ENCODE data around the gene DENND4B.
A peak's percentile ranks its signal among the peaks of the same experiment; 100 is the strongest.

Gene DENND4B

GRCh38 chr1:153990468-153991150, 44.1 kb upstream of the DENND4B start, which contains the start of gene RPS27:
RPS27 (plus strand) TSS chr1:153990762; CDS start chr1:153990797, 35 bp downstream.
- no peak for TF ChIP-seq CTCF (IDR thresholded peaks at IDR 0.05)
- H3K36me3 ChIP-seq, result peaks cover 37 to 46% (median 39%) of the 10 kb centered on the region in 3 donors
- no peaks in the 10 kb centered on the region for H3K9me3 ChIP-seq
- DNase-seq, result peak; percentile 95
- H3K4me3 ChIP-seq, result peak within 1 kb of the TSS; percentile 72 to 76
- peaks cover 0 to 42% (median 32%) of the 10 kb centered on the region in 4 donors for H3K4me1 ChIP-seq
- peak within 1 kb of the TSS; percentile 90 to 91 for H3K27ac ChIP-seq
- intact Hi-C loops (cut with DNase I; ENCODE audit: low total_unique reads), result no loop called here
- no peaks in the 10 kb centered on the region for H3K27me3 ChIP-seq

GRCh38 chr1:153987621-153988020, 41.1 kb upstream of the DENND4B start:
- Histone ChIP-seq H3K4me3 (no peak overlapping the region), H3K27me3 (no peaks in the 10 kb centered on the region), H3K27ac (peak overlapping the region in 1 of 2 donors; percentile 95), H3K36me3 (peaks cover 9 to 20% (median 17%) of the 10 kb centered on the region in 3 donors), H3K4me1 (peaks cover 0 to 42% (median 34%) of the 10 kb centered on the region in 4 donors), H3K9me3 (no peaks in the 10 kb centered on the region)
- intact Hi-C loops (cut with DNase I; ENCODE audit: low total_unique reads), result loop anchor here (2.0 to 10.0 kb wide), 3 partner anchors 40 to 313 kb away; partner anchors contain the start of genes DENND4B, ILF2 and NPR1
- no peak for TF ChIP-seq CTCF (IDR thresholded peaks at IDR 0.05)
- no peak for DNase-seq

GRCh38 chr1:153985941-153986761, 39.6 kb upstream of the DENND4B start, which contains the start of gene RAB13:
RAB13 (minus strand) TSS chr1:153986339; CDS start chr1:153986236, 103 bp downstream.
- Histone ChIP-seq H3K27me3 (no peaks in the 10 kb centered on the region), H3K9me3 (no peaks in the 10 kb centered on the region), H3K4me1 (peaks cover 0 to 29% (median 22%) of the 10 kb centered on the region in 4 donors), H3K27ac (peak within 1 kb of the TSS; percentile 76 to 95), H3K4me3 (peak within 1 kb of the TSS; percentile 61 to 78), H3K36me3 (peaks cover 0 to 24% (median 16%) of the 10 kb centered on the region in 3 donors)
- DNase-seq, result peak; percentile 88 to 97
- no peak for TF ChIP-seq CTCF (IDR thresholded peaks at IDR 0.05)
- intact Hi-C loops (cut with DNase I; ENCODE audit: low total_unique reads), result loop anchor here (5.0 to 10.0 kb wide), 2 partner anchors 39 to 311 kb away; partner anchors contain the start of genes DENND4B, ILF2 and NPR1

- H3K9me3 ChIP-seq, result no peaks in the 10 kb centered on the region
- peak; percentile 75 to 79 for DNase-seq
Observed at GRCh38 chr1:153985341-153985912, 38.9 kb upstream of the DENND4B start.

More at GRCh38 chr1:153985341-153985912, 38.9 kb upstream of the DENND4B start:
- peak overlapping the region; percentile 61 to 78 for H3K4me3 ChIP-seq
- H3K4me1 ChIP-seq, result peaks cover 0 to 29% (median 22%) of the 10 kb centered on the region in 4 donors
- H3K27ac ChIP-seq, result peak overlapping the region; percentile 76 to 95
- H3K27me3 ChIP-seq, result no peaks in the 10 kb centered on the region
- peaks cover 0 to 31% (median 17%) of the 10 kb centered on the region in 3 donors for H3K36me3 ChIP-seq
- intact Hi-C loops (cut with DNase I; ENCODE audit: low total_unique reads), result loop anchor here (5.0 to 10.0 kb wide), 2 partner anchors 38 to 311 kb away; partner anchors contain the start of genes DENND4B, ILF2 and NPR1
- TF ChIP-seq CTCF (IDR thresholded peaks at IDR 0.05), result no peak

Measured in tibial artery (tissue), 4 donors.